Loucy (cell line): ENCODE data around the gene SH2D1B.
A peak's percentile ranks its signal among the peaks of the same experiment; 100 is the strongest.

ENCODE experiments used
- H2AFZ ChIP-seq: fragments of 200-600 bp; sonication (generic); 2 replicates; pipeline ENCODE4 v1.6.0; 2016; ENCODE audit warnings: antibody characterized with exemption, mild to moderate bottlenecking, low read length, moderate library complexity
- H3F3A ChIP-seq: fragments of 200-600 bp; 2 replicates; pipeline ENCODE4 v1.6.0; 2016; ENCODE audit warnings: antibody characterized with exemption, low read depth, mild to moderate bottlenecking
- H3K27me3 ChIP-seq: fragments of 200-600 bp; sonication (generic); 2 replicates; pipeline ENCODE4 v1.6.1; 2014; ENCODE audit warnings: low read length, mild to moderate bottlenecking; ENCODE audit not compliant: insufficient read depth, poor library complexity, severe bottlenecking
- H3K36me3 ChIP-seq: fragments of 200-600 bp; sonication (generic); 2 replicates; pipeline ENCODE4 v1.6.1; 2016; ENCODE audit warnings: low read length; ENCODE audit not compliant: insufficient read depth
- H3K4me1 ChIP-seq: fragments of 200-600 bp; sonication (generic); 2 replicates; pipeline ENCODE4 v1.5.1; 2014; ENCODE audit warnings: low read length, mild to moderate bottlenecking; ENCODE audit not compliant: insufficient read depth, poor library complexity, severe bottlenecking
- H3K4me2 ChIP-seq: fragments of 200-600 bp; sonication (generic); 2 replicates; pipeline ENCODE4 v1.6.0; 2014; ENCODE audit warnings: antibody characterized with exemption, low read length, low read depth, mild to moderate bottlenecking; ENCODE audit not compliant: poor library complexity, severe bottlenecking
- H3K4me3 ChIP-seq: fragments of 200-600 bp; sonication (generic); 2 replicates; pipeline ENCODE4 v1.5.1; 2014; ENCODE audit warnings: low read length, mild to moderate bottlenecking, mixed read lengths; ENCODE audit not compliant: poor library complexity, severe bottlenecking
- H3K79me2 ChIP-seq: fragments of 200-600 bp; sonication (generic); 2 replicates; pipeline ENCODE4 v1.6.1; 2014; ENCODE audit warnings: low read length; ENCODE audit not compliant: insufficient read depth
- H3K9ac ChIP-seq: fragments of 200-600 bp; sonication (generic); 2 replicates; pipeline ENCODE4 v1.6.0; 2014; ENCODE audit warnings: mild to moderate bottlenecking, low read depth, low read length, moderate library complexity; ENCODE audit not compliant: poor library complexity, severe bottlenecking
- H3K9me2 ChIP-seq: fragments of 200-600 bp; sonication (generic); replicated peaks from 2 replicates; pipeline ENCODE4 v1.6.1; 2016; ENCODE audit warnings: low read depth, low read length, mixed read lengths
- H3K9me3 ChIP-seq: fragments of 200-600 bp; sonication (generic); 2 replicates; pipeline ENCODE4 v1.6.1; 2014; ENCODE audit warnings: mild to moderate bottlenecking, antibody characterized with exemption, low read length, low read depth; ENCODE audit not compliant: insufficient read depth
- H4K20me1 ChIP-seq: fragments of 200-600 bp; sonication (generic); 2 replicates; pipeline ENCODE4 v1.6.0; 2014; ENCODE audit warnings: antibody characterized with exemption, low read length, mild to moderate bottlenecking; ENCODE audit not compliant: insufficient read depth, poor library complexity, severe bottlenecking
- EZH2phosphoT487 ChIP-seq: fragments of 200-600 bp; IDR thresholded peaks from 2 replicates; pipeline ENCODE4 v1.6.1; 2018; ENCODE audit warnings: antibody characterized with exemption, mild to moderate bottlenecking, moderate library complexity, borderline replicate concordance
- TF ChIP-seq, protein P1 (sequence below): fragments of 200-600 bp; sonication (generic); conservative IDR thresholded peaks from 2 replicates; pipeline ENCODE4 v1.5.1; 2014; ENCODE audit warnings: mild to moderate bottlenecking, antibody characterized with exemption, low read length

The SH2D1B gene

DNA sequence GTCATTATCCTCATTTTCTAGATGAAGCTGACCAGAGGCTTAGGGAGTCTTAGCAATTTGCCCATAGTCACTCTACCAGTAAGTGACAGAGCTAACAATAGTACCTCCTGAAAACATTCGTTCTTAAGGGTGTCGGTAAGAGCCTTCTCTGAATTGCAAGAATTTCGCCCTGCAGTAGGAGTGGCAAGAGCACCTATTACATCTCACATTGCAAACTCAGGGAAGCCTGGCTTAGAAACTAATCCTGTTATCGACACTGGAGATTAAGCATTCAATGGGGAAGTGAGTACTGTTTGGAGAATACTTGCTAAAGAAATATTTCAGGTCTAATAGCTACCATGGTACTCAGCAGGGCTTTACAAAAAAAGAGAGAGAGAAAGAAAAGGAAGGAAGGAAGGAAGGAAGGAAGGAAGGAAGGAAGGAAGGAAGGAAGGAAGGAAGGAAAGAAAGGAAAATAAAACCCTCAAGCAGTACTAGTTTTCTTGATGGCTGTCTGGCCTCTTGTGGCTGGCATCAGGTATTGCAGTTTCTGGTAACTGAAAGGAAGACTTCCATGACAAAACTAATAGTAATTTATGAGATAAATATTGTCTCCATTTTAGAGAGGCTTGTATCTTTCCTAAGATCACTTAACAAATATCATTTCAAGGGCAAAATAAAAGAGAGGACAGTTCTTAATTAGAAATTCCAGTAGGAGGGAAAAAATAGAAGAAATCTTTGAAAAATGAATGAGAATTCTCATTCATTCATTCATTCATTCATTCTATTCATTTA, 20.0 kb downstream of the SH2D1B start:
- no peaks in the 10 kb centered on the region for H3K36me3 ChIP-seq
- H3K79me2 ChIP-seq, result no peaks in the 10 kb centered on the region
- H2AFZ ChIP-seq, result no peak overlapping the region
- no peak overlapping the region for H3K9ac ChIP-seq
- no peaks in the 10 kb centered on the region for H3K4me1 ChIP-seq
- H3K9me3 ChIP-seq, result no peaks in the 10 kb centered on the region
- H3F3A ChIP-seq, result no peaks in the 10 kb centered on the region
- H3K4me3 ChIP-seq, result no peak overlapping the region
- no peaks in the 10 kb centered on the region for H3K27me3 ChIP-seq
- H3K4me2 ChIP-seq, result no peak overlapping the region
- TF ChIP-seq EZH2phosphoT487, result no peak
- TF ChIP-seq, protein P1, sequence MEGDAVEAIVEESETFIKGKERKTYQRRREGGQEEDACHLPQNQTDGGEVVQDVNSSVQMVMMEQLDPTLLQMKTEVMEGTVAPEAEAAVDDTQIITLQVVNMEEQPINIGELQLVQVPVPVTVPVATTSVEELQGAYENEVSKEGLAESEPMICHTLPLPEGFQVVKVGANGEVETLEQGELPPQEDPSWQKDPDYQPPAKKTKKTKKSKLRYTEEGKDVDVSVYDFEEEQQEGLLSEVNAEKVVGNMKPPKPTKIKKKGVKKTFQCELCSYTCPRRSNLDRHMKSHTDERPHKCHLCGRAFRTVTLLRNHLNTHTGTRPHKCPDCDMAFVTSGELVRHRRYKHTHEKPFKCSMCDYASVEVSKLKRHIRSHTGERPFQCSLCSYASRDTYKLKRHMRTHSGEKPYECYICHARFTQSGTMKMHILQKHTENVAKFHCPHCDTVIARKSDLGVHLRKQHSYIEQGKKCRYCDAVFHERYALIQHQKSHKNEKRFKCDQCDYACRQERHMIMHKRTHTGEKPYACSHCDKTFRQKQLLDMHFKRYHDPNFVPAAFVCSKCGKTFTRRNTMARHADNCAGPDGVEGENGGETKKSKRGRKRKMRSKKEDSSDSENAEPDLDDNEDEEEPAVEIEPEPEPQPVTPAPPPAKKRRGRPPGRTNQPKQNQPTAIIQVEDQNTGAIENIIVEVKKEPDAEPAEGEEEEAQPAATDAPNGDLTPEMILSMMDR, result peak; percentile 94
- H3K9me2 ChIP-seq, result no peaks in the 10 kb centered on the region
- H4K20me1 ChIP-seq, result no peaks in the 10 kb centered on the region

DNA sequence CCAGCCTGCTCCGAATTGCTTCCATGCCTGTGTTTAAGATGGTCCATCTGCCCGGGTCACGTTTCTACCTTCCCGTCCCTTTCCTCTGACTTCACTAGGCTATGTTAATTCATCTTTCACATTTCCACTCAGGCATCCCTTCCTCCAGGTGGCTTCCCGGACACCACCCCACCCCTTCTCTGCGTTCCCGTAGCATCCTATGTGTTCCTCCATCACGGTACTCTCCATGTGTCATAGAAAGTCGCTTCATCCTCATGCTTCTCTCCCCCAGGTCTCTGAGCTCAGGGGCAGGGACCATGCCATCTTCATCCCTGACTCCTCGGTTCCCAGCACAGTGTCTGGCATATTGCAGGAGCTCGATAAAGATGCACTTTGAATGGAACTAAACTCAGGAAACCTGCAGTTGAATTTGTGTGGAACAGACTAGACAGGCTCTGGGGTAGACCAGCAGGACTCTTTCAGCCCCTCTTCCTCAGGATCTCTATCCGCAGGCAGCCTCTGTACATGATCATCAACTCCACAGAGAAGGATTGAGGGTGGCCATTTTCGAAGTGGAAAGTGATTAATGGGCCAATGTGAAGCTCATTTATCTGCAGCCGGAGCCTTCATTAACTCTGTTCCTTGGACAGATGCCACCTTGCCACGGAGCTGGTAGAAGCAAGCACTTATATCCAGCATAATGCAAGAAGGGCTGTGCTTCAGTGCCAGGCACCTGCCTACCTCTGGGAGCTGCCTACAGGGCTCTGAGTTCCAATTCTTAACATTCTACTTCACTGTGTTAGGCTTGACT, 21.3 kb downstream of the SH2D1B start:
- Histone ChIP-seq H3K9me3 (no peaks in the 10 kb centered on the region), H3K4me3 (no peak overlapping the region), H3K9me2 (no peaks in the 10 kb centered on the region), H3F3A (no peaks in the 10 kb centered on the region), H3K36me3 (no peaks in the 10 kb centered on the region), H3K79me2 (no peaks in the 10 kb centered on the region), H3K9ac (no peak overlapping the region), H2AFZ (no peak overlapping the region), H3K4me2 (no peak overlapping the region), H3K27me3 (no peaks in the 10 kb centered on the region), H3K4me1 (no peaks in the 10 kb centered on the region), H4K20me1 (no peaks in the 10 kb centered on the region)
- TF ChIP-seq, protein P1, result no peak
- no peak for TF ChIP-seq EZH2phosphoT487

DNA sequence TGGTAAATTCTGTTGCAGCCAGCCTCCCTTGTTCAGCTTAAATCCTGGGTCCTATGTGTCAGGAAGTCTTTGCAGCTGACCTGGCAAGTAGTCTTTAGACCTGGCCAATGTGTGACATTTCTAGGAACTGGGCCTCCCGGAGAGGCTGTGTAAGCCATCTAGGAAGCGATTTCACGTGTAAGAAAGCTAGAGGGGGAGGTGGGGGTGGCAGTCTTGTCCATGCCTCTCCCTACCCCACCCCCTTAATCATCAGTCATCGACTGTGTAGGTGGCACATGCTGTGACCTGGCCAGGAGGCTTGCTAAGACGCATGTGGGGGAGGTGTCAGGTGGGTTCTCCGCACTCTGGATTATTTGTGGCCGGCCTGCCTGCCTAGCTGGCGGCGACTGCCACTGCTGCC, 22.0 kb downstream of the SH2D1B start:
- H3K4me1 ChIP-seq, result no peaks in the 10 kb centered on the region
- no peak overlapping the region for H3K4me3 ChIP-seq
- TF ChIP-seq, protein P1, result no peak
- TF ChIP-seq EZH2phosphoT487, result no peak
- no peaks in the 10 kb centered on the region for H3K27me3 ChIP-seq
- no peaks in the 10 kb centered on the region for H3K36me3 ChIP-seq
- H3K79me2 ChIP-seq, result no peaks in the 10 kb centered on the region
- H3K9ac ChIP-seq, result no peak overlapping the region
- no peak overlapping the region for H3K4me2 ChIP-seq
- no peak overlapping the region for H2AFZ ChIP-seq
- no peaks in the 10 kb centered on the region for H3F3A ChIP-seq
- no peaks in the 10 kb centered on the region for H4K20me1 ChIP-seq
- H3K9me3 ChIP-seq, result no peaks in the 10 kb centered on the region
- H3K9me2 ChIP-seq, result no peaks in the 10 kb centered on the region
